ENCODE data around the gene PHACTR4.
"Not testable (repeated sequence)": the region's sequence is repeated elsewhere in the genome, so short reads cannot be mapped to it uniquely, and the experiment has no call there.

The PHACTR4 gene

DNA sequence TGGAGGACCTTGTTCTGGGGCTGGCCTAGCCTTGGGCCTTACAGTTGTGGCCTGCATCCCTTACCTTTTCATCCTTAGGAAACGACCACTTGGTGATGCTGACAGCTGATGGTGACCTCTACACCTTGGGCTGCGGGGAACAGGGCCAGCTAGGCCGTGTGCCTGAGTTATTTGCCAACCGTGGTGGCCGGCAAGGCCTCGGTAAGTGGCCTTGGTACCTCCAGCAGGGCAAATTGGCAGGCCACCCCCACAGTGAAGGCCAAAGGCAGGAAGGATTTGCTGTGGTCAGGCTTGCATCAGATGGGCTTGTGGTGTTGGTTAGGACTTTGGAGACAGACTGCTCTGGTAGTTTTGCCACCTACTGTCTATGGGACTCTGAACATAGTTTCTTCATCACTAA lies 165.6 kb downstream of the PHACTR4 start:
- DNase-seq, result no peak

- no peak for DNase-seq
Observed at GRCh38 chr1:28537457-28538199, 168.1 kb downstream of the PHACTR4 start.

DNA sequence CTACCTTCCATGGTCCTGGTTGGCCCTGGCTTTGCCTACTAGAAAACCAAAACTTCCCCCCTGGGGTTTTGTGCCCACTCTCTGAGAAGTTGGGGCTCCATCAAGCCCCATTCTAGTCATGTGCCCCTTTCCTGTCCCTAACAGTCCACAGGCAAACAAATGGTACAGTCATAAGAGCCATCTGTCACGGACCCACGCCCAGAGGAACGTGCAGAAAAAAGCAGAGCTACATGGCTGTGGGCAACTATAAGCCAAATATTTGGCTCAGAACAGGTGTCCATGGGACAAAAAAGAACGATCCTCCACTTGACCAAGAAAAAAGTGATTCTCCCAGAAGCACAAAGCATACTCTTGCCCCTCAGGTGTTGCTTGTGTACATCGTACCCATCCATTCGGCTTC lies 168.7 kb downstream of the PHACTR4 start:
- no peak for DNase-seq

- DNase-seq, result no peak
Observed at GRCh38 chr1:28540651-28541050, 171.1 kb downstream of the PHACTR4 start.

- not testable (repeated sequence) for DNase-seq
Observed at GRCh38 chr1:28541414-28542015, 172.0 kb downstream of the PHACTR4 start.

GRCh38 chr1:28545246-28545628 lies 175.7 kb downstream of the PHACTR4 start:
- DNase-seq, result no peak

- DNase-seq, result no peak
Observed at GRCh38 chr1:28548318-28548717, 178.8 kb downstream of the PHACTR4 start.

Data from activated T-cell treated with anti-CD3 and anti-CD28 coated beads for 4 hours (primary cell).